Neural progenitor cell (in vitro differentiated cells): ENCODE data around the gene KCNAB1. TPM values are rescaled to one million over a fixed set of nuclear protein-coding genes. Genes with fewer than 3 reads are reported as not detected.
"Not testable (repeated sequence)": the region's sequence is repeated elsewhere in the genome, so short reads cannot be mapped to it uniquely, and the experiment has no call there.

Experiments used
- DNase-seq: peaks from one replicate; pipeline ENCODE4 v3.0.0-alpha.2; 2016; ENCODE audit warnings: low spot score
- H2AFZ ChIP-seq: fragments of 200-600 bp; sonication (generic); replicated peaks from 2 replicates; pipeline ENCODE4 v1.6.1; 2016; ENCODE audit warnings: antibody characterized with exemption
- H3F3A ChIP-seq: fragments of 200-600 bp; sonication (generic); 2 replicates; pipeline ENCODE4 v1.6.1; 2016; ENCODE audit warnings: antibody characterized with exemption, low read depth
- H3K27ac ChIP-seq: fragments of 200-600 bp; sonication (generic); 2 replicates; pipeline ENCODE4 v1.5.1; 2016; ENCODE audit warnings: mild to moderate bottlenecking
- H3K27me3 ChIP-seq: fragments of 200-600 bp; sonication (generic); 2 replicates; pipeline ENCODE4 v1.6.1; 2016; ENCODE audit warnings: mild to moderate bottlenecking, moderate library complexity
- H3K36me3 ChIP-seq: fragments of 200-600 bp; sonication (generic); 2 replicates; pipeline ENCODE4 v1.5.1; 2016
- H3K4me1 ChIP-seq: fragments of 200-600 bp; sonication (generic); 2 replicates; pipeline ENCODE4 v1.6.1; 2016; ENCODE audit warnings: mixed run types
- H3K4me2 ChIP-seq: fragments of 200-600 bp; sonication (generic); 2 replicates; pipeline ENCODE4 v1.6.1; 2016
- H3K4me3 ChIP-seq: fragments of 200-600 bp; sonication (generic); 2 replicates; pipeline ENCODE4 v1.5.1; 2016
- H3K79me2 ChIP-seq: fragments of 200-600 bp; sonication (generic); 2 replicates; pipeline ENCODE4 v1.6.1; 2016; ENCODE audit warnings: low read depth
- H3K9ac ChIP-seq: fragments of 200-600 bp; sonication (generic); 2 replicates; pipeline ENCODE4 v1.6.1; 2016
- H3K9me3 ChIP-seq: fragments of 200-600 bp; sonication (generic); 2 replicates; pipeline ENCODE4 v1.5.1; 2016; ENCODE audit warnings: low read depth
- H4K20me1 ChIP-seq: fragments of 200-600 bp; sonication (generic); 2 replicates; pipeline ENCODE4 v1.6.1; 2016; ENCODE audit warnings: low read depth
- H3K27ac Mint-ChIP-seq: 3 replicates; pipeline ENCODE4 v1.8.0; 2021; ENCODE audit warnings: mixed read lengths
- H3K27me3 Mint-ChIP-seq: 2 replicates; pipeline ENCODE4 v1.8.0; 2022; ENCODE audit warnings: low read depth, mild to moderate bottlenecking, inconsistent platforms, moderate library complexity, mixed read lengths; ENCODE audit not compliant: insufficient read depth
- H3K36me3 Mint-ChIP-seq: 3 replicates; pipeline ENCODE4 v1.8.0; 2021; ENCODE audit warnings: mixed read lengths
- H3K4me1 Mint-ChIP-seq: 3 replicates; pipeline ENCODE4 v1.8.0; 2021; ENCODE audit warnings: mixed read lengths
- H3K4me3 Mint-ChIP-seq: 3 replicates; pipeline ENCODE4 v1.8.0; 2021; ENCODE audit warnings: mild to moderate bottlenecking, moderate library complexity, mixed read lengths
- H3K9me3 Mint-ChIP-seq: 3 replicates; pipeline ENCODE4 v1.8.0; 2020; ENCODE audit warnings: mixed read lengths
- EZH2 ChIP-seq: fragments of 200-600 bp; sonication (generic); IDR thresholded peaks from 2 replicates; pipeline ENCODE4 v1.6.1; 2017; ENCODE audit warnings: antibody characterized with exemption, mild to moderate bottlenecking, moderate library complexity
- EZH2phosphoT487 ChIP-seq: fragments of 200-600 bp; sonication (generic); IDR thresholded peaks from 2 replicates; pipeline ENCODE4 v1.6.1; 2017; ENCODE audit warnings: antibody characterized with exemption
- total RNA-seq: library from RNA; depleted of rRNA; stranded (reverse); fragments of >200 nt; gene quantifications from 2 replicates; pipeline ENCODE4 v1.2.3, GENCODE V29; 2015; ENCODE audit warnings: low replicate concordance
- TF ChIP-seq, protein P1 (sequence below): fragments of 200-600 bp; sonication (generic); IDR thresholded peaks from 2 replicates; pipeline ENCODE4 v1.5.1; 2017; ENCODE audit warnings: antibody characterized with exemption, mild to moderate bottlenecking

Gene KCNAB1
- total RNA-seq, result 0.15 and 0.24 TPM in 2 replicates

GRCh38 chr3:156120528-156121251, at the start of gene KCNAB1:
Gene KCNAB1, plus strand, starts transcription at chr3:156120578.
- Histone ChIP-seq H3K4me1 (no peaks in the 10 kb centered on the region), H3K4me2 (no peak within 1 kb of the TSS), H4K20me1 (no peaks in the 10 kb centered on the region), H3F3A (no peaks in the 10 kb centered on the region), H2AFZ (peak within 1 kb of the TSS; percentile 77), H3K27me3 (peaks cover 6% of the 10 kb centered on the region), H3K9me3 (no peaks in the 10 kb centered on the region), H3K4me3 (no peak within 1 kb of the TSS), H3K9ac (no peak within 1 kb of the TSS), H3K79me2 (no peaks in the 10 kb centered on the region), H3K36me3 (no peaks in the 10 kb centered on the region), H3K27ac (no peak within 1 kb of the TSS)
- H3K27ac Mint-ChIP-seq, result no peak within 1 kb of the TSS
- H3K36me3 Mint-ChIP-seq, result no peaks in the 10 kb centered on the region
- no peak for DNase-seq
- no peak for TF ChIP-seq EZH2phosphoT487
- TF ChIP-seq, protein P1, sequence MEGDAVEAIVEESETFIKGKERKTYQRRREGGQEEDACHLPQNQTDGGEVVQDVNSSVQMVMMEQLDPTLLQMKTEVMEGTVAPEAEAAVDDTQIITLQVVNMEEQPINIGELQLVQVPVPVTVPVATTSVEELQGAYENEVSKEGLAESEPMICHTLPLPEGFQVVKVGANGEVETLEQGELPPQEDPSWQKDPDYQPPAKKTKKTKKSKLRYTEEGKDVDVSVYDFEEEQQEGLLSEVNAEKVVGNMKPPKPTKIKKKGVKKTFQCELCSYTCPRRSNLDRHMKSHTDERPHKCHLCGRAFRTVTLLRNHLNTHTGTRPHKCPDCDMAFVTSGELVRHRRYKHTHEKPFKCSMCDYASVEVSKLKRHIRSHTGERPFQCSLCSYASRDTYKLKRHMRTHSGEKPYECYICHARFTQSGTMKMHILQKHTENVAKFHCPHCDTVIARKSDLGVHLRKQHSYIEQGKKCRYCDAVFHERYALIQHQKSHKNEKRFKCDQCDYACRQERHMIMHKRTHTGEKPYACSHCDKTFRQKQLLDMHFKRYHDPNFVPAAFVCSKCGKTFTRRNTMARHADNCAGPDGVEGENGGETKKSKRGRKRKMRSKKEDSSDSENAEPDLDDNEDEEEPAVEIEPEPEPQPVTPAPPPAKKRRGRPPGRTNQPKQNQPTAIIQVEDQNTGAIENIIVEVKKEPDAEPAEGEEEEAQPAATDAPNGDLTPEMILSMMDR, result no peak
- no peak for TF ChIP-seq EZH2
- no peak within 1 kb of the TSS for H3K4me3 Mint-ChIP-seq
- H3K27me3 Mint-ChIP-seq, result peaks cover 2% of the 10 kb centered on the region
- H3K9me3 Mint-ChIP-seq, result no peaks in the 10 kb centered on the region
- no peaks in the 10 kb centered on the region for H3K4me1 Mint-ChIP-seq

- Mint-ChIP-seq H3K36me3 (no peaks in the 10 kb centered on the region), H3K9me3 (peaks cover 2% of the 10 kb centered on the region), H3K4me1 (no peaks in the 10 kb centered on the region), H3K4me3 (no peak overlapping the region), H3K27ac (no peak overlapping the region), H3K27me3 (peaks cover 5% of the 10 kb centered on the region)
- Histone ChIP-seq H2AFZ (no peak overlapping the region), H3K79me2 (no peaks in the 10 kb centered on the region), H3F3A (no peaks in the 10 kb centered on the region), H3K36me3 (no peaks in the 10 kb centered on the region), H3K4me1 (no peaks in the 10 kb centered on the region), H3K27me3 (no peaks in the 10 kb centered on the region), H4K20me1 (no peaks in the 10 kb centered on the region), H3K27ac (no peak overlapping the region), H3K4me2 (no peak overlapping the region), H3K4me3 (no peak overlapping the region), H3K9ac (no peak overlapping the region), H3K9me3 (no peaks in the 10 kb centered on the region)
- DNase-seq, result no peak
- no peak for TF ChIP-seq EZH2phosphoT487
- no peak for TF ChIP-seq EZH2
- TF ChIP-seq, protein P1, result no peak
Measured at GRCh38 chr3:156071031-156071430, 49.3 kb upstream of the KCNAB1 start.

- not testable (repeated sequence) for H3F3A ChIP-seq, H3K4me3 ChIP-seq, H2AFZ ChIP-seq, H3K36me3 Mint-ChIP-seq, H3K4me1 ChIP-seq, H3K9ac ChIP-seq, H3K9me3 ChIP-seq, H3K27ac ChIP-seq, H3K79me2 ChIP-seq, H3K36me3 ChIP-seq, H3K27me3 Mint-ChIP-seq, H3K27me3 ChIP-seq, H3K4me1 Mint-ChIP-seq, H4K20me1 ChIP-seq, H3K4me3 Mint-ChIP-seq, H3K4me2 ChIP-seq, H3K27ac Mint-ChIP-seq, DNase-seq, H3K9me3 Mint-ChIP-seq
Measured at GRCh38 chr3:156072950-156073657, 47.3 kb upstream of the KCNAB1 start.

DNA sequence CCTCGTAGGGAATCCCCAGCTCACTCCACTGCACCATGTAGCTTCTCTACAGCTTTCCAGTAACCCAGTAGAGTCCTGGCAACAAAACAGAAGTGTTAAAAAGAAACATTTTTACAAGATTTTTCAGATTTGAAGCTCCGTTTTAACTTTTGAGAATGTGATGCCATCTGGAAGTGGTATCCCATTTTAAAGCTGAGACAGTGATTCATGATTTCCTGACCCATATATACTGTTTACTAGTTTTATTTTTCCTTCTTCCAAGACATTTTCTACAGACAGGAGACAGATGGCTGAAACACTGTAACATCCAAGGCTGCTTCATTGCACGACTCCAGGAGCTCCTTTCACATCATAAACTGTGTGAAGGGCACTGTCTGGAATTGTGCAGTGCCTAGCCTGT, 30.3 kb upstream of the KCNAB1 start:
- Mint-ChIP-seq H3K9me3 (no peaks in the 10 kb centered on the region), H3K27ac (no peak overlapping the region), H3K27me3 (no peaks in the 10 kb centered on the region), H3K4me3 (no peak overlapping the region), H3K4me1 (peaks cover 3% of the 10 kb centered on the region), H3K36me3 (no peaks in the 10 kb centered on the region)
- H3K4me1 ChIP-seq, result no peaks in the 10 kb centered on the region
- H3K27ac ChIP-seq, result no peak overlapping the region
- H3K4me2 ChIP-seq, result no peak overlapping the region
- no peaks in the 10 kb centered on the region for H4K20me1 ChIP-seq
- no peaks in the 10 kb centered on the region for H3F3A ChIP-seq
- TF ChIP-seq EZH2phosphoT487, result no peak
- TF ChIP-seq, protein P1, result no peak
- no peak for TF ChIP-seq EZH2
- DNase-seq, result no peak
- no peak overlapping the region for H3K4me3 ChIP-seq
- no peaks in the 10 kb centered on the region for H3K9me3 ChIP-seq
- no peak overlapping the region for H3K9ac ChIP-seq
- no peaks in the 10 kb centered on the region for H3K79me2 ChIP-seq
- no peaks in the 10 kb centered on the region for H3K27me3 ChIP-seq
- H3K36me3 ChIP-seq, result no peaks in the 10 kb centered on the region
- no peak overlapping the region for H2AFZ ChIP-seq
